Measurements from ENCODE around the gene TAL2.
A peak's percentile ranks its signal among the peaks of the same experiment; 100 is the strongest.
"Not testable (repeated sequence)": the region's sequence is repeated elsewhere in the genome, so short reads cannot be mapped to it uniquely, and the experiment has no call there.

TAL2 gene

GRCh38 chr9:105676351-105676923, 14.2 kb downstream of the TAL2 start:
- no peak for DNase-seq

- no peak for DNase-seq
Observed at GRCh38 chr9:105678163-105678562, 15.9 kb downstream of the TAL2 start.

DNA sequence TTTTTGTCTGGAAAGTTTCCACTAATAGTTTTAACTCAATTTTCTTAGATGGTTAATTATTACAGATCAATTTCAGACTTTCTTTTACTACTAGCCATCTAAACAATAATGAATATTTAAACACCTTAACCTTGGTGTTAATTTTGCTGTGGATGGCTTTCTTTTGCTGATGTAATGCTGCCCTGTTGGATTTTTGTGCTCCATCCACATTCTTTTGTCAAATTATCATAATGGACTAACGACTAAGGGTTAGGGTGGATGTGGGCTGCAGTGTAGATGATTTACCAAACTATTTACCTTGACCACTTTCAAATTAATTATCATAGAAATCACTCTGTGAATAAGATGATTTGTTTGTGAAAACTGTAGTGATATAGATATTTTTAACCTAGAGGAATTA, 16.5 kb downstream of the TAL2 start:
- DNase-seq, result no peak

DNA sequence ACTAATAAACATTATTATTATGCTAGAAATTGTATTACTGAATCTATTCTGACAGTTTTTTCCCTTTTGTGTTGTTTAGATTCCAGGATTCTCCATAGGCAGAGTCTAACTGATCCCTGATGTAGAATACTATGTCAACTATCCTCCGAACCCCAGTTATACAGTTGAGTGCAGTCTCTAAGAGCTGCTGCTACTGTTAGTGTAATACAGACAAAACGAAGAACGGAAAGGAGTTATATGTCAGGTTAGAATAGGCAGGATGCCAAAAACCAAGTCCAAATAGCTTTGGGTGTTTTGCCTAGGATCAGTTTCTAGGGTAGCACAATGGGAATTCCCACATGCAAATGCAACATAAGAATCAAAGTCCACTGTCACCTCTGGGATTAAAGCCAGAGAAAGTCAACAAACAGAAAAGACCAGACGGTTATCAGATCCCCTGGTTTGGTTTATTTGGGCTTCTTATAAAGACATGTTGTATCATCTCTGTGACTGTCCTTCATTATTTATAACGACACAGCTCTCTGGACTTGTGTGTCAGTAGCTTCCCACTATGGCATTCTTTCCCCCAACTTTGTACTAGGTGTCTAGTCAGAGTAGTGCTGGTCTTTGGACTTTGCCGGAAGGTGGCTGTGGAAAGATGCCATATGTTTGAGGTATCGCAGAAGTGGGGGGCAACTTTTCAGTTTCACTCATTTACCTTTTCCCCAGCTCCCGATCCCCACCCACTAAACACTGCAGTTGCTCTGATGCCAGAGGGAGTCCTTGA, 17.2 kb downstream of the TAL2 start:
- DNase-seq, result no peak

DNA sequence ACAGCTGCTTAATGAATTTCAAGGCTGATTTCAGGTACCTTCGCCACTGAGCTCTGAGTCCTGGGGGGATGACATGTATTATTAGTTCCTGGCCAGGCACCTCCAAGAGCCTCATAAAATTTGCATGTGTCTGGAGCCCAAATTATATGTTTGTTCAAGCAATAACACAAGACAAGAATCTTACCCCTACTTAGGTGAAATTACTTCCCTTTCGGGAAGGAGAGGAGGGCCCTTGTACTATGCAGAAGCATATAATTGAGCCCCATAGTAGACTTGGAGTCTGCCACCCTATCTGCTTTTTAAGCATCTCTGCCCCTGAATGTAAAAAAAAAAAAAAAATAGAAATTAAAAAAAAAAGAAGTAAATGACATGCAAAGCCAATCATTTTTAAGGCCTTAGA, 19.1 kb downstream of the TAL2 start:
- no peak for DNase-seq

DNA sequence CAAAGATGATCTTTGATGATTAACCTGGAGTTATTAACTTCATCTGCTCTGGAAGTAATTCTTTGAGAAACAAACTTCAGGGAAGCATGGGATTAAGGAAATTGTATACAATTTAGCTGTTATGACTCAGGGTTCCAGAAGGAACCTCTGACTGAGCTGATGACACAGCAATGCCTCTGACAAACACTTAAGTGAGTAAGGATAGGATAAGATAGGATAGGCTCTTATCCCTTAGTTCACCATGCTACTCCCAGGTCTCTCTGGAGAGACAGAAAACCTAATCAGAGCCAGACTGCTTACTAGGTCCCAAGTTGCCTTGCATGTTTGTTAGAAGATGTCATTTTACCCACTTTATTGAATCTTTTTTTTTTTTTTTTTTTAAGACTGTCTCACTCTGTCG, 19.5 kb downstream of the TAL2 start:
- no peak for DNase-seq

DNA sequence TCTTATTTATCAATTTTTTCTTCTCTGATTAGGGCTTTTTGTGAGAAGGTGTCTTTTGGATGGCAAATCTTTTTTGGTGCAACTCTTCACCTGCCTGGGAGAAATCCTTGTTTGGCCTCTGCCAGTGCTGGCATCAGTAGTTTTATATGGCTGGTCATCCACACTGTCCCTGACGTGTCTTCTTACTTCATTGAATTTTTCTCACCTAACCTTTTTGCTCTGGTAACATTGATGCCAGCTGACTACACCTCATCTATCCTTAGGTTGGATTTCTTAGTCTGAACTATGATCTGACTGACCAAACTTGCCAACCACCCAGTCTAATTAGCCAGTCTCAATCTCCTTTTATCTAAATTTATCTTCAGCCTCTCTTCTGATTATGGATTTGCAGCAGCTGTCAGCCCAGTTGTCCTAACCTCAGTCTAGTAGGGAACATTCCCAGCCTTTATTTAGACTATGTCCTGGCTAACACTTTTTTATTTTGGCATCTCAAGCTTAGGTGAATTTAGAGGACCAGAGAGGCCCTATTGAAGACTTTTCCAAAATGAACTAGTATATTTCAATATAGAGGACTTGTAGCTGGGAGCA, 21.5 kb downstream of the TAL2 start:
- no peak for DNase-seq

DNA sequence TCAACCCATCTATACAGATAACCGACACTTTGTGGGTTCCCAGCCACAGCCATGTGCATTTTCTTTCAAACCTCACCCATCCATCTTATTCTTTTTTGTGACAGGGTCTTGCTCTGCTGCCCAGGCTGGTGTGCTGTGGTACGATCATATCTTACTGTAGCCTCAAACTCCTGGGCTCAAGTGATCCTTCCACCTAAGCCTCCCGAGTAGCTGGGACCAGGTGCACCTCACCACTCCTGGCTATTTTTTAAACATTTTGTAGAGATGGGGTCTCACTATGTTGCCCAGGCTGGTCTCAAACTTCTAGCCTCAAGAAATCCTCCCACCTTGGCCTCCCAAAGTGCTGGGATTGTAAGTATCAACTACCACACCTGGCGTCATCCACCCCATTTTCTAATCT, 24.7 kb downstream of the TAL2 start:
- DNase-seq, result no peak

- DNase-seq, result no peak
Observed at GRCh38 chr9:105690742-105691141, 28.5 kb downstream of the TAL2 start.

- DNase-seq, result no peak
Observed at GRCh38 chr9:105693435-105694189, 31.4 kb downstream of the TAL2 start.

- peak; percentile 62 for DNase-seq
Observed at GRCh38 chr9:105694190-105694847, 32.1 kb downstream of the TAL2 start, which contains the start of gene TMEM38B. TMEM38B (plus strand) TSS chr9:105694541; CDS start chr9:105694661, 120 bp downstream.

DNA sequence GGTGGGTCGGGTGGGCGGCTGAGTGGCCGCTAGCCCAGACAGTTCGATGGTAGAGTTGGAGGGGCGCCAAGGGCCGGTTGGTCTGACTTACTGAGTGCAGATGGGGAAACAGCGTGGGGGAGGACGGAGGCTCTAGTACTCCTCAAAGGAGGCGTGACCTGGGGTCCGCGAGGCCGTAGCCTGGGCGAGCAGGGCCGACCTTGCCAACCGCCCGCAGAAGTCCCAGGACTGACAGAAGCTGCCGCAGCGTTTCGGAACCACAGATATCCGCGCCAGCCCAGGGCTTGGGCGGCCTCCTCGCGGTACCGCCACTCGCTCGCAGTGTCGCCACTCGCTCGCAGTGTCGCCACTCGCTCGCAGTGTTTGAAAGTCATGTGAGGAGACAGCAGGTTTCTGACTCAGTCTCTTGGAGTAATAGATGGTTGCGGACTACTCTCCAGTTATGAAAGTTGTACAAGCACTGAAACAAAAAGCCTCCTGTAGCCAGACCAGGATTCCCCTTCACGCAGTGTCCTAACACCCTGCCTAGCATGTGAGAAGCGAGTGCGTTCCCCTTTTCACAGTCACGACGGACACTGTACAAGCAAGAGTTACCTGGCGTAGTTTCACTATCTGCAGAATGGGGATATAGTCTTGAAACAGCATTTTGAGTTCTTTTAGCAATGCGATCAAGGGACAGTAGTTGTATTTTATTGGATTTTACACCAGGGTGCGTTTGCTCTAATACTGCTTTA, 32.8 kb downstream of the TAL2 start:
- peak; percentile 23 for DNase-seq

DNA sequence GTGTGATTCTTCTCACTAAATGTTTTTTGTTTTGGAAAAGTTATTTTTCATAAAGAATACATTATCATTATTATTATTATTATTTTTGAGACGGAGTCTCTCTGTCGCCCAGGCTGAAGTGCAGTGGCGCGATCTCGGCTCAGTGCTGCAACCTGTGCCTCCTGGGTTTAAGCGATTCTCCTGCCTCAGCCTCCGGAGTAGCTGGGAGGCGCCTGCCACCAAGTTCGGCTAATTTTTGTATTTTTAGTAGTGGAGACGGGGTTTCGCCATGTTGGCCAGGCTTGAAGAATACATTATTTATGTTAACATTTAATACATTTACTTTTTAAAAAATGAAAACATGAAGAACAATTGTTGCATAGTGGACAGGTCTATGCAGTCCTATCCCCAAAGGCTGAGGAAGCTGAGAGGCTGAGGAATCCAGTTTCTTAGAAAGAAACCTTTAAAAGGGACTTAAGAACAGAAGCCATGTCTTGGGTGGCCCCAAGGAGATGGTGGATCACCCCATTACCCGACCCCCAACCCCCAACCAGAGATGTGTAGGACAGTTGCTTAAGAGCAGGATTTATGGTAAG, 34.0 kb downstream of the TAL2 start:
- no peak for DNase-seq

- no peak for DNase-seq
Observed at GRCh38 chr9:105697871-105698270, 35.6 kb downstream of the TAL2 start.

GRCh38 chr9:105698348-105698870, 36.2 kb downstream of the TAL2 start:
- DNase-seq, result no peak

DNA sequence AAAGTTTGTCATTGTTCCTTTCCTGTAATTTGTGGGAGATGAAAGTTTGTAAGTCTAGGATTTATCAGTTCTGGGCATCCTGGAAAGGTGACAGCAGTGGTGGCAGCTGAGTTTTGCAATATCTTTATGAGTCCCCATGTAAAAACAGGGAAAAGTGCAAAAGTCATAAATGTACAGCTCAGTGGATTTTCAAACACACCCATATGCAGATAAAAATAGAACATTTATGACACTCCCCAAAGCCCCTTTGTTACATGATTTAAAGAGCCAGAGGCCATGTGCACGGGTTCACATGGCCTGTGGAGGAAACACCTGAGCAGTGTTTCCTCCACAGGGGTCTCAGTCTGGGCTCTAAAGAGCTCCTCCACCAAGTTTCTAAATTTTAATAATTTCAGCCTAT, 38.4 kb downstream of the TAL2 start:
- DNase-seq, result no peak

DNA sequence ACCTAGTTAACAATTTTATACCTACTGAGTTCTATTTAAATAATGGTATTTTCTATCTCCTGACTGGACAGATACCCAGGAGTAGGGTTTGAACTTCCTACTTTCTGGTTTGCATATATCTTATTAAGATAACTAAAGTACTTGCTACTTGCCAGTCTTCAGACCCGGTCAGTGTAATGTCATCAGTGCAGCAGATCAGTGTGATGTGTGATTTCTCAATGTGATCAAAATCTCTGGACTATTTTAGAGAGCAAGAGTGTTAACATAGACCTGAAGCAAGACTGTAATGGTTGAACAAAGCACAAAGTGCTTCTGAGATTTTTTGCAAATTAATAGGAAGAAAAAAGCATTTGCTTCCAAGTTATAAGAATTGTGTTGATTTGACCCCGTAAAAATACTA, 38.9 kb downstream of the TAL2 start:
- DNase-seq, result no peak

DNA sequence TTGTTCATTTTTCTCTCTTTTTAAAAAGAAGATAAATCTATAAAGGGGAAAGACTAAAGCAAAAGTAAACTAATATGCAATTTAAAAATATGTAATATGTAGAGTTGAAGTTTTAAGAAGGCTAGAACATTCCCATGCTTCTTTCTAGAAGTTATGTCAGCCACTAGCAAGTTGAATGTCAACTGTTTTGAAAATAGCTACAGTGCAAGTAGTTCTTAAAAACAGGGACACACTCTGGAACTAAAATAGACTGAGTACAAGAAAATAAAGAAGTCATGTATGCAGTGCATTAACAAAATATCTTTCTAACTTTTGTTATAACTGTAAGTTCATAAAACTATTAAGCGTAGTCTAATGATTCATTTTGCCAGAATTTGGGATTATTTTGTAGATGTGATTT, 40.0 kb downstream of the TAL2 start:
- DNase-seq, result no peak

DNA sequence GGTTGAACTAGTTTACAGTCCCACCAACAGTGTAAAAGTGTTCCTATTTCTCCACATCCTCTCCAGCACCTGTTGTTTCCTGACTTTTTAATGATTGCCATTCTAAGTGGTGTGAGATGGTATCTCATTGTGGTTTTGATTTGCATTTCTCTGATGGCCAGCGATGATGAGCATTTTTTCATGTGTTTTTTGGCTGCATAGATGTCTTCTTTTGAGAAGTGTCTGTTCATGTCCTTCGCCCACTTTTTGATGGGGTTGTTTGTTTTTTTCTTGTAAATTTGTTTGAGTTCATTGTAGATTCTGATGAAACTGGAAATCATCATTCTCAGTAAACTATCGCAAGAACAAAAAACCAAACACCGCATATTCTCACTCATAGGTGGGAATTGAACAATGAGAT, 41.4 kb downstream of the TAL2 start:
- not testable (repeated sequence) for DNase-seq

- DNase-seq, result no peak
Observed at GRCh38 chr9:105706156-105706555, 43.9 kb downstream of the TAL2 start.

- DNase-seq, result no peak
Observed at GRCh38 chr9:105708405-105708804, 46.1 kb downstream of the TAL2 start.

DNA sequence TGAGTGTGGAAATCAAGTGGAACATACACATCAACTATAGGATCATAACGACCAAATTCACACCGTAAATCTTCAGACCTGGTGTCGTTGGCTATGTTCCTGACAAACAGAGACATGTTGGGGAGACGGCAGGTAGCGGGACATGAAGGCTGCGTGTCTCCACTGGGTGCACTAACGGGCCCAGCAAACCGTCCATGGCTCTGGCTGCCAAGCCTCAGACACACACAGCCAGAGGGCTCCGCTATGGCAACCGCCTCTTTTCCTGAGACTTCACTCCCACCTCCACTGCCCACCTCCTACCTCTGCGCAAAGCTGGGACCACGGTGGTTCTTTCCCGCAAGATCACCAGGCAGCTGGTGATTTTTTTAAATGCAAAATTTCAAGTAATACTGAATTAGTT, 48.4 kb downstream of the TAL2 start:
- no peak for DNase-seq

Data from activated gamma-delta T cell (primary cell).